HCT116 (cell line): ENCODE measurements around the gene S100A1. TPM values are rescaled to one million over a fixed set of nuclear protein-coding genes. Genes with fewer than 3 reads are reported as not detected.

ENCODE experiments used
- ATAC-seq: fragments of 200-7000 bp; cut with Tn5 transposase; 2 replicates; pipeline ENCODE4 v1.9.1; 2020; ENCODE audit warnings: mild to moderate bottlenecking, moderate library complexity
- BruUV-seq: library from RNA; stranded (reverse); fragments of 400-500 nt; replicated peaks from 2 replicates; lab custom pipeline; 2021; lab: Mats Ljungman, UMichigan
- CTCF ChIA-PET: fragments of 300-600 bp; sonication (Branson Sonifier 250); formaldehyde crosslinking; loops from one replicate; lab custom pipeline; 2021; ENCODE audit warnings: antibody characterized with exemption; lab: Charles Lee
- POLR2A ChIA-PET: fragments of 300-600, 350-600 bp; sonication (Branson Sonifier 250); formaldehyde crosslinking; loops from one replicate; lab custom pipeline; 2021; ENCODE audit warnings: antibody characterized with exemption; lab: Charles Lee
- RAD21 ChIA-PET, 2 experiments: fragments of 300-600 bp; sonication (Branson Sonifier 250); formaldehyde crosslinking; loops; one replicate each; lab custom pipeline; 2023; ENCODE audit warnings: low total read pairs in 2 of 2; ENCODE audit not compliant: uncharacterized antibody in 2 of 2, unreplicated experiment in 2 of 2, low non-redundant PET in 1 of 2; lab: Charles Lee
- DNase-seq: peaks from one replicate; pipeline ENCODE4 v3.0.0-alpha.2; 2010; ENCODE audit warnings: low read depth, low spot score
- H2AFZ ChIP-seq: fragments of 200-600 bp; shearing (Covaris generic), sonication (generic); 2 replicates; pipeline ENCODE4 v1.6.1; 2017; ENCODE audit warnings: low read depth, mixed run types, mixed read lengths, antibody characterized with exemption, low read length; ENCODE audit not compliant: poor library complexity, severe bottlenecking
- H3K27ac ChIP-seq: 2 replicates; pipeline ENCODE4 v1.5.1; 2012; ENCODE audit warnings: low read depth, low read length
- H3K27me3 ChIP-seq: fragments of 200-600 bp; sonication (generic); 2 replicates; pipeline ENCODE4 v1.6.1; 2016; ENCODE audit warnings: mixed run types, low read length, mixed read lengths; ENCODE audit not compliant: insufficient read depth
- H3K36me3 ChIP-seq, 2 experiments: fragments of 200-500 bp in 1 of 2; fragments of 200-600 bp in 1 of 2; sonication (Bioruptor generic) in 1 of 2; sonication (generic) in 1 of 2; 2 replicates each; pipeline versions ENCODE4 v1.5.1 to v1.6.1; 2014 to 2016; ENCODE audit warnings: low read length in 2 of 2, inconsistent platforms in 1 of 2, mixed read lengths in 1 of 2, mixed run types in 1 of 2; ENCODE audit not compliant: insufficient read depth in 2 of 2, control insufficient read depth in 1 of 2
- H3K4me1 ChIP-seq, 2 experiments: fragments of 200-600 bp in 1 of 2; sonication (generic) in 1 of 2; 2 replicates each; pipeline versions ENCODE4 v1.5.1 to v1.6.1; 2012 to 2017; ENCODE audit warnings: low read length in 2 of 2, inconsistent platforms in 1 of 2, mild to moderate bottlenecking in 1 of 2, mixed read lengths in 1 of 2, mixed run types in 1 of 2, moderate library complexity in 1 of 2; ENCODE audit not compliant: insufficient read depth in 2 of 2, control insufficient read depth in 1 of 2
- H3K4me2 ChIP-seq: fragments of 200-600 bp; sonication (generic); 2 replicates; pipeline ENCODE4 v1.6.1; 2017; ENCODE audit warnings: mixed run types, low read length, mixed read lengths
- H3K4me3 ChIP-seq, 2 experiments: fragments of 200-600 bp in 1 of 2; sonication (generic) in 1 of 2; replicated peaks in 1 of 2; 2 replicates each; pipeline ENCODE4 v1.5.1; 2011 to 2016; ENCODE audit warnings: low read length in 2 of 2, control low read depth in 1 of 2, low read depth in 1 of 2, mild to moderate bottlenecking in 1 of 2, mixed read lengths in 1 of 2, mixed run types in 1 of 2
- H3K79me2 ChIP-seq: fragments of 200-600 bp; sonication (generic); 2 replicates; pipeline ENCODE4 v1.6.1; 2017; ENCODE audit warnings: mild to moderate bottlenecking, mixed run types, low read length, moderate library complexity, mixed read lengths; ENCODE audit not compliant: insufficient read depth
- H3K9ac ChIP-seq: fragments of 200-600 bp; sonication (generic); 2 replicates; pipeline ENCODE4 v1.6.1; 2016; ENCODE audit warnings: low read length, mixed read lengths
- H3K9me2 ChIP-seq: fragments of 200-600 bp; sonication (generic), shearing (Covaris generic); 2 replicates; pipeline ENCODE4 v1.6.1; 2017; ENCODE audit warnings: mixed run types, mild to moderate bottlenecking, moderate library complexity; ENCODE audit not compliant: insufficient read depth
- H3K9me3 ChIP-seq, 2 experiments: fragments of 200-500 bp in 1 of 2; fragments of 200-600 bp in 1 of 2; sonication (Bioruptor generic) in 1 of 2; sonication (generic) in 1 of 2; 2 replicates each; pipeline ENCODE4 v1.6.1; 2014 to 2017; ENCODE audit warnings: low read length in 2 of 2, mixed read lengths in 2 of 2, inconsistent platforms in 1 of 2, low read depth in 1 of 2, mild to moderate bottlenecking in 1 of 2, mixed run types in 1 of 2, moderate library complexity in 1 of 2; ENCODE audit not compliant: control insufficient read depth in 1 of 2, insufficient read depth in 1 of 2
- H4K20me1 ChIP-seq: fragments of 200-600 bp; sonication (generic), shearing (Covaris generic); 2 replicates; pipeline ENCODE4 v1.6.1; 2017; ENCODE audit warnings: mixed run types, mild to moderate bottlenecking, moderate library complexity; ENCODE audit not compliant: insufficient read depth
- CTCF ChIP-seq, 3 experiments: fragments of 200-600 bp in 1 of 3; sonication (generic) in 1 of 3; IDR thresholded peaks in 2 of 3; conservative IDR thresholded peaks in 1 of 3; 2 replicates each; pipeline ENCODE4 v1.5.1; 2012 to 2017; ENCODE audit warnings: low read depth in 2 of 3, low read length in 2 of 3, antibody characterized with exemption in 1 of 3, borderline replicate concordance in 1 of 3, control low read depth in 1 of 3, mild to moderate bottlenecking in 1 of 3, mixed read lengths in 1 of 3, mixed run types in 1 of 3, moderate library complexity in 1 of 3; ENCODE audit not compliant: insufficient read depth in 1 of 3
- FOSL1 ChIP-seq: IDR thresholded peaks from 2 replicates; pipeline ENCODE4 v1.6.1; 2012; ENCODE audit warnings: low read depth
- MAX ChIP-seq: IDR thresholded peaks from 2 replicates; pipeline ENCODE4 v1.6.1; 2012
- POLR2A ChIP-seq: IDR thresholded peaks from 2 replicates; pipeline ENCODE4 v1.7.0; 2011; ENCODE audit warnings: borderline replicate concordance; ENCODE audit not compliant: insufficient read depth, insufficient read length; ENCODE audit errors: extremely low read depth
- RAD21 ChIP-seq: IDR thresholded peaks from 2 replicates; pipeline ENCODE4 v1.6.1; 2012; ENCODE audit warnings: low read depth, mild to moderate bottlenecking
- REST ChIP-seq: IDR thresholded peaks from 2 replicates; pipeline ENCODE4 v1.6.1; 2012; ENCODE audit warnings: low read depth
- ZBTB33 ChIP-seq: IDR thresholded peaks from 2 replicates; pipeline ENCODE4 v1.6.1; 2011; ENCODE audit warnings: mild to moderate bottlenecking, low read length, moderate library complexity; ENCODE audit not compliant: insufficient replicate concordance; ENCODE audit errors: extremely low read depth
- ZNF274 ChIP-seq: fragments of 200-500 bp; sonication (Bioruptor generic); IDR thresholded peaks from 2 replicates; pipeline ENCODE4 v1.6.1; 2014; ENCODE audit warnings: mild to moderate bottlenecking, low read depth, low read length, inconsistent platforms
- intact Hi-C: fragments of 100-400 bp; cut with micrococcal nuclease; formaldehyde crosslinking; loops from 2 replicates; pipeline ENCODE4 v1.10.0; 2022
- total RNA-seq: library from RNA; stranded (reverse); gene quantifications from one replicate; pipeline ENCODE4 v1.2.1, GENCODE V29; 2021; ENCODE audit not compliant: unreplicated experiment

S100A1 gene
- total RNA-seq, 1 experiment from 2014 or later = 0.30 TPM

GRCh38 chr1:153651771-153652170, 23.5 kb downstream of the S100A1 start (continued):
- TF ChIP-seq REST (no peak), ZNF274 (no peak)
- TF ChIP-seq, all 23 proteins: peak for 0

GRCh38 chr1:153652805-153653500, 24.7 kb downstream of the S100A1 start:
- no peak for ATAC-seq
- intact Hi-C loops = no loop called here
- ChIA-PET POLR2A (interaction anchor here (2.3 kb wide), 1 partner anchor 25 kb away, joined by 7 read pairs; the partner anchor contains the start of genes S100A1 and S100A13), RAD21 (no interaction called here), CTCF (no interaction called here)
- BruUV-seq = no TSS peak
- H3K4me2 ChIP-seq = no peak overlapping the region
- no peaks in the 10 kb centered on the region for H4K20me1 ChIP-seq
- H3K4me3 ChIP-seq = no peak overlapping the region
- no peaks in the 10 kb centered on the region for H3K9me3 ChIP-seq
- no peaks in the 10 kb centered on the region for H3K27me3 ChIP-seq
- H3K9me2 ChIP-seq = no peaks in the 10 kb centered on the region
- H3K27ac ChIP-seq = no peak overlapping the region
- no peak overlapping the region for H2AFZ ChIP-seq
- no peak for DNase-seq
- TF ChIP-seq ZBTB33 (no peak), POLR2A (no peak), RAD21 (no peak), FOSL1 (no peak), MAX (no peak), CTCF (IDR thresholded peaks at IDR 0.05 in 2 of 3, conservative IDR thresholded peaks at IDR 0.05 in 1 of 3; ENCODE audit: borderline replicate concordance in 1 of 3, insufficient read depth in 1 of 3, low read depth in 2 of 3, low read length in 2 of 3) (no peak)
- no peak overlapping the region for H3K9ac ChIP-seq
- H3K4me1 ChIP-seq = peaks cover 2 to 12% of the 10 kb centered on the region in 2 experiments; a peak in 3 of 4 replicates
- H3K36me3 ChIP-seq = no peaks in the 10 kb centered on the region
- no peaks in the 10 kb centered on the region for H3K79me2 ChIP-seq
